GM12873 (cell line): ENCODE data around the gene SHISAL2A.

Experiments used
- TF ChIP-seq, protein P1 (sequence below): IDR thresholded peaks from 2 replicates; pipeline ENCODE4 v1.5.1; 2012; ENCODE audit warnings: low read depth, mild to moderate bottlenecking, moderate library complexity, low read length, control low read depth; ENCODE audit not compliant: insufficient read depth; ENCODE audit errors: missing control alignments

SHISAL2A gene

GRCh38 chr1:52602856-52603600 is 29.9 kb upstream of the SHISAL2A start:
- TF ChIP-seq, protein P1, sequence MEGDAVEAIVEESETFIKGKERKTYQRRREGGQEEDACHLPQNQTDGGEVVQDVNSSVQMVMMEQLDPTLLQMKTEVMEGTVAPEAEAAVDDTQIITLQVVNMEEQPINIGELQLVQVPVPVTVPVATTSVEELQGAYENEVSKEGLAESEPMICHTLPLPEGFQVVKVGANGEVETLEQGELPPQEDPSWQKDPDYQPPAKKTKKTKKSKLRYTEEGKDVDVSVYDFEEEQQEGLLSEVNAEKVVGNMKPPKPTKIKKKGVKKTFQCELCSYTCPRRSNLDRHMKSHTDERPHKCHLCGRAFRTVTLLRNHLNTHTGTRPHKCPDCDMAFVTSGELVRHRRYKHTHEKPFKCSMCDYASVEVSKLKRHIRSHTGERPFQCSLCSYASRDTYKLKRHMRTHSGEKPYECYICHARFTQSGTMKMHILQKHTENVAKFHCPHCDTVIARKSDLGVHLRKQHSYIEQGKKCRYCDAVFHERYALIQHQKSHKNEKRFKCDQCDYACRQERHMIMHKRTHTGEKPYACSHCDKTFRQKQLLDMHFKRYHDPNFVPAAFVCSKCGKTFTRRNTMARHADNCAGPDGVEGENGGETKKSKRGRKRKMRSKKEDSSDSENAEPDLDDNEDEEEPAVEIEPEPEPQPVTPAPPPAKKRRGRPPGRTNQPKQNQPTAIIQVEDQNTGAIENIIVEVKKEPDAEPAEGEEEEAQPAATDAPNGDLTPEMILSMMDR = no peak

GRCh38 chr1:52603630-52604029 is 29.3 kb upstream of the SHISAL2A start:
- TF ChIP-seq, protein P1 = no peak

- TF ChIP-seq, protein P1 = no peak
Observed at GRCh38 chr1:52604063-52604770, 28.8 kb upstream of the SHISAL2A start.

GRCh38 chr1:52613636-52614373 is 19.2 kb upstream of the SHISAL2A start:
- TF ChIP-seq, protein P1 = no peak

DNA sequence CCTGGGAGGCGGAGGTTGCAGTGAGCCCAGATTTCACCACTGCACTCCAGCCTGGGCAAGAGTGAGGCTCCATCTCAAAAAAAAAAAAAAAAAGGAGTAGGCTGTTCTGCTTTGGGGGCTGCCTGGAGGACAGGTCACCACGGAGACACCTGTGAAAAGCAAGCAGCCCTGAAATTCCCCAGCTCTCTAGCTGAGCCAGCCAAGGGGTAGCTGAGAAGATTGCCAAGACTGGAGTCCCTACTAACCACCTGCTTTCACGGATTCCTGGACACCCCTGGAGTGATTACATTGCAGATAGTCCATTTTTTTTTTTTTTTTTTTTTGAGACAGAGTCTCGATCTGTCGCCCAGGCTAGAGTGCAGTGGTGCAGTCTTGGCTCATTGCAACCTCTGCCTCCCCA is 18.3 kb upstream of the SHISAL2A start:
- TF ChIP-seq, protein P1 = no peak

GRCh38 chr1:52615489-52616042 is 17.4 kb upstream of the SHISAL2A start:
- TF ChIP-seq, protein P1 = no peak

DNA sequence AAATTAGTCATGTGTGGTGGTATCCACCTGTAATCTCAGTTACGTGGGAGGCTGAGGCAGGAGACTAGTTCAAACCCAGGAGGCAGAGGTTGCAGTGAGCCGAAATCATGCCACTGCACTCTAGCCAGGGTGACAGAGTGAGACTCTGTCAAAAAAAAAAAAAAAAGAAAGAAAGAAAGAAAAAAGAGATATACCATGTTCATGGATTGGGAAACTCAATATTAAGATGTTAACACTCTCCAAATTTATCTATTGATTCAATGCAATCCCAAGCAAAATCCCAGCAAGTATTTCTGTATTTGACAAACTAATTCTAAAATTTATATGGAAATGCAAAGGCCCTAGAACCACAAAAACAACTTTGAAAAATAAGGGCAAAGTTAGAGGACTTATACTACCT is 11.0 kb upstream of the SHISAL2A start:
- TF ChIP-seq, protein P1 = no peak
